Amniotic epithelial cell (primary cell): ENCODE results near the gene TGFB2.
"Not testable (repeated sequence)": the region's sequence is repeated elsewhere in the genome, so short reads cannot be mapped to it uniquely, and the experiment has no call there.

Experiments
- DNase-seq: peaks from one replicate; pipeline ENCODE4 v3.0.0-alpha.2; 2010; ENCODE audit warnings: low read depth

The TGFB2 gene

DNA sequence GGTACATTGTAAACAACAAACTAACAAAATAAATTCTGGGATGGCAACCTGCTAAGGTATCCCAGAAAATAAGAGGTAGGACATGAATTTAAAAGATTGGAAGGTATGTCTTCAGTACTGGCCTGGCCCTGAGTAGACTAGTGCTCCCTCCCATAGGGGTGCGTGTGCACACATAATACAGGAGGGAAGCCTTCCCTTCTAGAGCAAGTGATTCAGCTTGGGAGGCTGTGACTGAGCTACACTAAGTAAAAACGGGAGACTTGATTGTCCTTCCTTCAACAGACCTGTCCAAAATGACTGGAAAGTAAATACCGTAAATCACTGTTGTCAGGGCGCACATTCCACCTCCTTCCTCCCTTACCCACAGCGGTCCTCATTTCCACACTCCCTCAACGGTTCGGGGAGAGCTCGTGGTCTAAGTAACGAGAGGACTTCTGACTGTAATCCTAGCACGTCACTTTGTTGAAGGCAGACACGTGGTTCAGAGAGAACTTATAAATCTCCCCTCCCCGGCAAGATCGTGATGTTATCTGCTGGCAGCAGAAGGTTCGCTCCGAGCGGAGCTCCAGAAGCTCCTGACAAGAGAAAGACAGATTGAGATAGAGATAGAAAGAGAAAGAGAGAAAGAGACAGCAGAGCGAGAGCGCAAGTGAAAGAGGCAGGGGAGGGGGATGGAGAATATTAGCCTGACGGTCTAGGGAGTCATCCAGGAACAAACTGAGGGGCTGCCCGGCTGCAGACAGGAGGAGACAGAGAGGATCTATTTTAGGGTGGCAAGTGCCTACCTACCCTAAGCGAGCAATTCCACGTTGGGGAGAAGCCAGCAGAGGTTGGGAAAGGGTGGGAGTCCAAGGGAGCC is at the start of gene TGFB2:
Gene TGFB2 (plus strand): TSS at position 523 of the 859 bp plus-strand sequence. CDS start 1,366 bp downstream, outside the sequence.
- DNase-seq, result peak; percentile 96

DNA sequence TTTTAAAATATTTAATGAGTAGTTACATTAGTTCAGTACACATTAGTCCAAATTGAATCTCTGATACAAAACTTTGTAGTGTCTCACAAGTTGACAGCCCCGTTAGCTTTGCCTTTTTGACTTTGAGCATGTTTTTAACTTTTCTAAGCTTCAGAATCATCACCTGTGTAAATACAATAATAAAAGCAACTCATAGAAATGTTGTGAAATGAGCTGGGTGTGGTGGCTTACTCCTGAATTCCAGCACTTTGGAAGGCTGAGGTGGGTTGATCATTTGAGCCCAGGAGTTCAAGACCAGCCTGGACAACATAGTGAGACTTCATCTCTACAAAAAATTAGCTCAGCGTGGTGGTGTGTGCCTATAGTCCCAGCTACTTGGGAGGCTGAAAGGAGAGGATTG is 49.0 kb upstream of the TGFB2 start:
- no peak for DNase-seq

- DNase-seq, result no peak
Observed at GRCh38 chr1:218297461-218297860, 47.7 kb upstream of the TGFB2 start.

- no peak for DNase-seq
Observed at GRCh38 chr1:218297867-218298266, 47.3 kb upstream of the TGFB2 start.

DNA sequence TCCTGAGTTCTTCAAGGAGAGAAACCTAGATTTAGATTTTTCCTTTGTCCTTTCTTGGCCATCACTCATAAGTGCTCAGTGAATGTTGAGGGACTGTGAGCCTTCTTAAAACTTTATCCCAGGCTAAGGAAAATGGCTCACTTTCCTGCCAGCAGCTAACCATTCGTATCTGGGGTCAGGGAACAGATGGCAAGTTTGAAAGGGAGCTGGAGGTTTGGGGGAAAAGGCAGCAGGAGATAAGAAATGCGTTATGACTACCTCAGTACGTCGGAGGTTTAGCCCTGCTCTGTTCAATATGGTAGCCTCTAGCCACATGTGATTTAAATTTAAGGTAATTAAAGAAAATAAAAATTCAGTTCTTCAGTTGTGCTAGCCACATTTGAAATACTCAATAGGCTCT is 46.7 kb upstream of the TGFB2 start:
- DNase-seq, result no peak

- DNase-seq, result peak; percentile 63
Observed at GRCh38 chr1:218299416-218299815, 45.7 kb upstream of the TGFB2 start.

- DNase-seq, result no peak
Observed at GRCh38 chr1:218301217-218301616, 43.9 kb upstream of the TGFB2 start.

DNA sequence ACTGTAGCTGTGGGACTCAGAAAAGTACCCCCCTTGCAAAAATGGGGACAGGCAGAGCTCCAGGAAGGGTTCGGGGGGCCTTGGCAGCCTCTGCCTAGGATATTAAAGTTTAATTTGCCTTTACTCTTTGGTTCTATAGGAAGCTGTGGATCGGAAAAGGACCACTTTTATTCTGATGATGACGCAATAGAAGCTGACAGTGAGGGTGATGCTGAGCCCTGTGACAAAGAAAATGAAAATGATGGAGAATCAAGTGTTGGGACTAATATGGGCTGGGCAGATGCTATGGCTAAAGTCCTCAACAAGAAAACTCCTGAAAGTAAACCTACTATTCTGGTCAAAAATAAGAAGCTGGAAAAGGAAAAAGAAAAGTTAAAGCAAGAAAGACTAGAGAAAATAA is 43.0 kb upstream of the TGFB2 start:
- no peak for DNase-seq

- DNase-seq, result no peak
Observed at GRCh38 chr1:218303176-218303879, 41.8 kb upstream of the TGFB2 start.

GRCh38 chr1:218304281-218305039 is 40.7 kb upstream of the TGFB2 start:
- DNase-seq, result peak; percentile 63

DNA sequence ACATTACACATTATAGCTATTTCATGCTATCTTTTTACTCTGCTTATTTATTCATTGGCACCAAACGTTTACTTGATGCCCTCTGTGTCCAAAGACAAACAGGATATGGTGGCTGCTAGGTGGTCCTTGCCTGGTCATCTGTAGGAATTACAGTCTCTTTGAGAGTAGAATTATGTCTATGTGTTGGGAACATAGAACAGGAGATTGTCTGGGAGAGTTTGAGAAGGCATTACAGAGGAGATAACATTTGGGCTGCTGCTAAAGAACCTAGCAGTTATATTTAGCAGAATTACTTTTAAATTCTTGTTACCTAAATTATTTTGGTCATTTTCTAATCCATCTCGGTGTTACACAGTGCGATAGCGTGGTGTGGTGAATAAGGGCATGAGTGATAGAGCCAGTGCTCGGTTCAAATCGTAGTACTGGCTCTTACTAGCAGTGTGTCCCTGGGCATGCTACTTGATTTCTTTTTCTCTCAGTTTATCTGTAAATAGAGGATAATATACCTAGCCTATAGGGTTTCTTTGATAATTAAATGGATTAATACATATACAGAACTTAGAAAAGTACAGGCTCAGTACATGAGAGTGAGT is 39.6 kb upstream of the TGFB2 start:
- no peak for DNase-seq

- no peak for DNase-seq
Observed at GRCh38 chr1:218312509-218312908, 32.6 kb upstream of the TGFB2 start.

DNA sequence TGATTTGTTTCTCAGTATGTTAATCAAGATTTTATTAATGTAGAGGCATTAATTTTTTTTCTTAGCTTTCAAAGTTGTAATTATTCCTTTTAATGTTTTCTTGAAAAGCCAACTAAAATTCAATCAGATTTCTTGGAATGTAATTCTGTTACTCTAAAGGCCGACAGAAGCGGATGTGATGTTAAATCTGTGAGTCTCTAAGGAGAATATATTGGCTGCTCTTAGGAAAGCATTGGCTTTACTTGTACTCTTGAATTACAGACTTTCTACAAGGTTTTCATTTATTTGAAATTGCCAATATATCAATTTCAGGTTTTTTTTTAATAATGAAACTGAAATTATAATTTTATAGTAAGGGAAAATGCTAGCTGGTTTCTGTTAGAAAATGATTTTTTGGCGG is 30.8 kb upstream of the TGFB2 start:
- no peak for DNase-seq

GRCh38 chr1:218315638-218316037 is 29.5 kb upstream of the TGFB2 start:
- DNase-seq, result peak; percentile 4

GRCh38 chr1:218317061-218317460 is 28.1 kb upstream of the TGFB2 start:
- peak; percentile 16 for DNase-seq

DNA sequence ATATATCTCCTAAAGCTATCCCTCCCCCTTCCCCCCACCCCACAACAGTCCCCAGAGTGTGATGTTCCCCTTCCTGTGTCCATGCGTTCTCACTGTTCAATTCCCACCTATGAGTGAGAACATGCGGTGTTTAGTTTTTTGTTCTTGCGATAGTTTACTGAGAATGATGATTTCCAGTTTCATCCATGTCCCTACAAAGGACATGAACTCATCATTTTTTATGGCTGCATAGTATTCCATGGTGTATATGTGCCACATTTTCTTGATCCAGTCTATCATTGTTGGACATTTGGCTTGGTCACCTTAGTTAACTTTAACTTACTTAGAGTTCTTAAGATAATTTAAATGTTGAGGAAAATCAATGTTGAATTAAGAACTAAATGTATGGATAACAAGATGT is 25.0 kb upstream of the TGFB2 start:
- DNase-seq, result not testable (repeated sequence)

DNA sequence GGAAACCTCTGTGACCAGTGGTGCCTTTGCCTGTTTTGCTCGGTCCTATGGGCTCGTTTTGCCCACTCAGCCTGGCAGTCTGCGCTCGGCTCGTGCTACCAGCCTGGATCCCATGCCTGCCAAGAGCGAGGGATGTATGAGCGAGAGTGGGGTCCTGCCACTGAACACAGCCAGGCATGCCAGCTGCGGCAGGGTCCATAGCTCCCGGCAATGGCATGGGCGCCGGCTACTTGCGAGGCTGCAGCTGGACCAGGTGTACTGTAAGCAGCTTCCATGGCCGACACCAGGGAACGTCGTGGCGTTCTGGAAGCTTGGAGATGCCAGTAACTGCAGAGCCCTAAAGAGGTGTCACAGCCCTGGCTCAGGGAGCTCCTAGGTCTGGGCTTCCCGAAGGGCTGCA is 22.4 kb upstream of the TGFB2 start:
- DNase-seq, result no peak

DNA sequence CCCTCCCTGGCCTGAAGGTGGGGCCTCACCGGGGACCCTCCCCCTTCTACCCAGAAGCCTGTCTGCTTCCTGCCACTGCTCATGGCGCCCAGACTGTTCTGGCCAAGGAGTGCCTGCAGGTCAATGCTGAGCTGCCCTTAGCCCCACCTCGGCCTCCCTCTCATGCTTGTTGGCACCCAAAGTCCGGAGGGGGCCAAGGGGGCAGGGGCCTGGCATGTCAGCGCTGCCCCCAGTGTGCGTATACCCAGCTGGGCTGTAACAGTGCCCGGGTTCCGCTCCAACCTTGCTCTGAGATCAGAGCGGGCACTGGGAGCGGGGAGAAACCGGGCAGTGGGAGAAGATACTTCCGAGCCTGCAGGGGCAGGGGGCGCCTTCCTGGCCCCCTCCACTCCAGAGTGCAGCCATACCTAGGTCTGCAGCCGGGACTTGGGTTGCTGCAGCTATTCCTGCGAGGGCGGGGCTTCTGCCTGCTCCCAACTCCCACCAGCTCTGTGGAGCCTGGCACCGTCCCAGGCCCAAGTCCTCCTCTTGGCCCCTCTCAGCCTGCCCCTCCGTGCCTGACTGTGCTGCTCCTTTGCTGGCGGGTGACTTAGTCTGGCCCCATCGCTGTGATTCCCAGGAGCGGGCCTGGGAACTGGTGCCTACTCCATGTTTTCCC is 21.4 kb upstream of the TGFB2 start:
- no peak for DNase-seq

- no peak for DNase-seq
Observed at GRCh38 chr1:218324226-218324580, 20.9 kb upstream of the TGFB2 start.

GRCh38 chr1:218328769-218329168 is 16.4 kb upstream of the TGFB2 start:
- no peak for DNase-seq

- peak; percentile 39 for DNase-seq
Observed at GRCh38 chr1:218330043-218330623, 15.0 kb upstream of the TGFB2 start.
